Measurements from ENCODE around the gene RGPD5. TPM values are rescaled to one million over a fixed set of nuclear protein-coding genes. Genes with fewer than 3 reads are reported as not detected.

RGPD5 gene
- total RNA-seq, 2 donors from 2014 or later: 13.7 to 19.3 TPM

Other genes with a start within 250 kb of the RGPD5 start
- 1 to 10 TPM; 3.0 to 7.5 TPM for gene SEPTIN10, start 180.3 kb upstream of the RGPD5 start, total RNA-seq
- 1 to 10 TPM in 1 of 2 donors, under 1 TPM in 1; 0.45 to 1.7 TPM for gene SOWAHC, start 179.9 kb upstream of the RGPD5 start, total RNA-seq
- 1 to 10 TPM in 1 of 2 donors, under 1 TPM in 1; 0.65 to 2.8 TPM for gene LIMS3, start 104.4 kb downstream of the RGPD5 start, total RNA-seq